Spleen (tissue), 11 donors: ENCODE measurements around the gene RPL38. TPM values are rescaled to one million over a fixed set of nuclear protein-coding genes. Genes with fewer than 3 reads are reported as not detected.
A peak's percentile ranks its signal among the peaks of the same experiment; 100 is the strongest.

Experiments used
- DNase-seq: peaks from one replicate; pipeline ENCODE4 v3.0.0-alpha.2; 2020
- H3K27ac ChIP-seq, 8 donors: fragments of 200-600 bp; sonication (generic) in 7 of 8; 1 replicate in 4 of 8; 2 replicates in 4 of 8; pipeline versions ENCODE4 v1.5.0 to v1.8.0; 2016 to 2021; ENCODE audit warnings: inconsistent platforms in 4 of 8, mild to moderate bottlenecking in 4 of 8, moderate library complexity in 1 of 8
- H3K27me3 ChIP-seq, 7 donors: fragments of 200-600 bp; sonication (generic) in 6 of 7; replicated peaks in 1 of 7; 1 replicate in 4 of 7; 2 replicates in 3 of 7; pipeline versions ENCODE4 v1.5.0 to v1.8.0; 2016 to 2021; ENCODE audit warnings: inconsistent platforms in 3 of 7, mild to moderate bottlenecking in 1 of 7
- H3K36me3 ChIP-seq, 6 donors: fragments of 200-600 bp; sonication (generic) in 5 of 6; 1 replicate in 4 of 6; 2 replicates in 2 of 6; pipeline versions ENCODE4 v1.5.0 to v1.8.0; 2016 to 2021; ENCODE audit warnings: inconsistent platforms in 2 of 6
- H3K4me1 ChIP-seq, 6 donors: fragments of 200-600 bp; sonication (generic) in 5 of 6; 1 replicate in 3 of 6; 2 replicates in 3 of 6; pipeline versions ENCODE4 v1.5.0 to v1.8.0; 2016 to 2021; ENCODE audit warnings: inconsistent platforms in 3 of 6
- H3K4me3 ChIP-seq, 8 donors: fragments of 200-600 bp; sonication (generic) in 7 of 8; 1 replicate in 4 of 8; 2 replicates in 4 of 8; pipeline versions ENCODE4 v1.5.0 to v1.8.0; 2016 to 2021; ENCODE audit warnings: inconsistent platforms in 4 of 8, mild to moderate bottlenecking in 4 of 8, moderate library complexity in 2 of 8
- H3K9me3 ChIP-seq, 8 donors: fragments of 200-600 bp; sonication (generic) in 7 of 8; 1 replicate in 4 of 8; 2 replicates in 4 of 8; pipeline versions ENCODE4 v1.5.0 to v1.8.0; 2016 to 2021; ENCODE audit warnings: inconsistent platforms in 4 of 8
- POLR2A ChIP-seq, 3 donors: fragments of 450-650 bp; IDR thresholded peaks; one replicate each; pipeline ENCODE4 v1.5.1; 2017; ENCODE audit warnings: antibody characterized with exemption in 3 of 3, mild to moderate bottlenecking in 1 of 3
- POLR2AphosphoS5 ChIP-seq, 3 donors: sonication (generic); formaldehyde crosslinking; IDR thresholded peaks; one replicate each; pipeline ENCODE4 v1.5.1; 2017; ENCODE audit warnings: antibody characterized with exemption in 3 of 3
- WGBS, 5 donors: extraction: QIAGEN DNeasy Blood & Tissue Kit in 3 of 5; methylation state at CpG; one replicate each; pipeline versions ENCODE4 v1.1.5 to v1.1.7; 2013 to 2018; 5-methylcytosine and 5-hydroxymethylcytosine counted together
- intact Hi-C: fragments of 100-400 bp; cut with DNase I; formaldehyde crosslinking; loops from one replicate; pipeline ENCODE4 v1.15.0; 2023; ENCODE audit warnings: low total_unique reads
- polyA plus RNA-seq, 3 donors: library from polyadenylated mRNA; stranded (reverse); fragments of 200-250 nt; gene quantifications; one replicate each; pipeline ENCODE4 v1.2.1, GENCODE V29; 2013
- total RNA-seq, 7 donors: library from RNA; depleted of rRNA in 3 of 7; stranded (reverse); fragments of >200 nt in 3 of 7; fragmentation: NEBNext Ultra II Directional in 4 of 7; extraction: Animal tissue kit (Norgen Biotek cat#: 25700) in 4 of 7; gene quantifications; one replicate each; pipeline versions ENCODE4 v1.1.0 to v1.2.1, GENCODE V29; 2016 to 2021
- TF ChIP-seq, protein P1 (sequence below), 11 experiments: fragments of 200-600 bp in 7 of 11; fragments of 450-650 bp in 4 of 11; sonication (generic) in 4 of 11; IDR thresholded peaks in 8 of 11; conservative IDR thresholded peaks in 3 of 11; 1 replicate in 7 of 11; 2 replicates in 4 of 11; pipeline versions ENCODE4 v1.4.0 to v1.8.0; 2016 to 2021; ENCODE audit warnings: antibody characterized with exemption in 11 of 11, inconsistent platforms in 4 of 11, mild to moderate bottlenecking in 1 of 11
- donor health status: healthy with polysubstance abuse.
- donor health status: DM: no; HTN: no; CAD: no; lungs with moderate emphysema.
- donor health status: DM: no; HTN: no; CAD: no.
- donor health status: Bipolar disorder and iron deficiency.
- donor health status: healthy.
- donor health status: DM: no; HTN: no; CAD: no.
- donor health status: DM: yes; HTN: yes; CAD: no.

RPL38 gene
- total and polyA plus RNA-seq, 10 donors = 311 to 3,463 (median 896) TPM

DNA sequence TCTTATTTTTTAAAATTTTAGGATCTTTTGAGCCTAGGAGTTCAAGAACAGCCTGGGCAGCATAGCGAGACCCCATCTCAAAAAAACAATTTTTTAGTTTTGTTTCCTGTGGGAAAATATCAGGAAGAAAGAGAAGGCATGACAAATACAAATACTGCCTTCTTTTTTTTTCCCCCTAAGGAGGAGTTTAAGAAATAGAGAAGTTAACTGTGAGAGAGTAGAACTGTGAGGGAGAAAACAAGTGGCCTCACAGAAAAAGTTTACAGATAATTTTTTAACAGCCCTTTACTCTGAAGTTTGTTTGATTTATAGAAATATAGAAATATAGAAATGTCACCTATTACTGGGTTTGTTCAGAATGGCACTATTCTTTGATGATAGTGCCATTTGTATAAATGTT lies 31.0 kb downstream of the RPL38 start:
- DNase-seq = no peak
- Histone ChIP-seq H3K27me3 (no peaks in the 10 kb centered on the region), H3K9me3 (no peaks in the 10 kb centered on the region), H3K36me3 (peaks cover 0 to 44% (median 0%) of the 10 kb centered on the region in 6 donors), H3K4me1 (peaks cover 6 to 52% (median 35%) of the 10 kb centered on the region in 6 donors), H3K4me3 (peak overlapping the region in 1 of 8 donors; percentile 19), H3K27ac (peak overlapping the region in 7 of 8 donors; percentile 5 to 79 (median 63))
- intact Hi-C loops = no loop called here
- WGBS, 5 donors = 46 to 77% (median 56%) methylated on average over 1 of the region's 1 CpG
- TF ChIP-seq POLR2AphosphoS5 (IDR thresholded peaks at IDR 0.05) (no peak), POLR2A (IDR thresholded peaks at IDR 0.05) (no peak)
- TF ChIP-seq, protein P1, sequence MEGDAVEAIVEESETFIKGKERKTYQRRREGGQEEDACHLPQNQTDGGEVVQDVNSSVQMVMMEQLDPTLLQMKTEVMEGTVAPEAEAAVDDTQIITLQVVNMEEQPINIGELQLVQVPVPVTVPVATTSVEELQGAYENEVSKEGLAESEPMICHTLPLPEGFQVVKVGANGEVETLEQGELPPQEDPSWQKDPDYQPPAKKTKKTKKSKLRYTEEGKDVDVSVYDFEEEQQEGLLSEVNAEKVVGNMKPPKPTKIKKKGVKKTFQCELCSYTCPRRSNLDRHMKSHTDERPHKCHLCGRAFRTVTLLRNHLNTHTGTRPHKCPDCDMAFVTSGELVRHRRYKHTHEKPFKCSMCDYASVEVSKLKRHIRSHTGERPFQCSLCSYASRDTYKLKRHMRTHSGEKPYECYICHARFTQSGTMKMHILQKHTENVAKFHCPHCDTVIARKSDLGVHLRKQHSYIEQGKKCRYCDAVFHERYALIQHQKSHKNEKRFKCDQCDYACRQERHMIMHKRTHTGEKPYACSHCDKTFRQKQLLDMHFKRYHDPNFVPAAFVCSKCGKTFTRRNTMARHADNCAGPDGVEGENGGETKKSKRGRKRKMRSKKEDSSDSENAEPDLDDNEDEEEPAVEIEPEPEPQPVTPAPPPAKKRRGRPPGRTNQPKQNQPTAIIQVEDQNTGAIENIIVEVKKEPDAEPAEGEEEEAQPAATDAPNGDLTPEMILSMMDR (IDR thresholded peaks at IDR 0.05 in 8 of 11, conservative IDR thresholded peaks at IDR 0.05 in 3 of 11) = no peak

GRCh38 chr17:74235040-74235581 lies 31.6 kb downstream of the RPL38 start:
- WGBS, 5 donors = 46 to 54% (median 52%) methylated on average over 19 of the region's 19 CpGs
- Histone ChIP-seq H3K36me3 (peaks cover 0 to 45% (median 0%) of the 10 kb centered on the region in 6 donors), H3K27me3 (no peaks in the 10 kb centered on the region), H3K9me3 (no peaks in the 10 kb centered on the region), H3K27ac (peak overlapping the region; percentile 3 to 79 (median 56)), H3K4me3 (peak overlapping the region in 1 of 8 donors; percentile 19), H3K4me1 (peaks cover 6 to 54% (median 35%) of the 10 kb centered on the region in 6 donors)
- no peak for DNase-seq
- intact Hi-C loops = no loop called here
- TF ChIP-seq, protein P1 (IDR thresholded peaks at IDR 0.05 in 8 of 11, conservative IDR thresholded peaks at IDR 0.05 in 3 of 11) = no peak
- no peak for TF ChIP-seq POLR2A (IDR thresholded peaks at IDR 0.05)
- TF ChIP-seq POLR2AphosphoS5 (IDR thresholded peaks at IDR 0.05) = peak in 1 of 3 donors; percentile 13

- DNase-seq = no peak
- Histone ChIP-seq H3K36me3 (peaks cover 0 to 37% (median 0%) of the 10 kb centered on the region in 6 donors), H3K27ac (peak overlapping the region in 2 of 8 donors; percentile 48 to 79), H3K27me3 (no peaks in the 10 kb centered on the region), H3K4me3 (no peak overlapping the region), H3K9me3 (no peaks in the 10 kb centered on the region), H3K4me1 (peaks cover 6 to 62% (median 38%) of the 10 kb centered on the region in 6 donors)
- intact Hi-C loops = no loop called here
- 67 to 80% (median 77%) methylated on average over 8 of the region's 8 CpGs for WGBS, 5 donors
- TF ChIP-seq POLR2A (IDR thresholded peaks at IDR 0.05) = no peak
- TF ChIP-seq, protein P1 (IDR thresholded peaks at IDR 0.05 in 8 of 11, conservative IDR thresholded peaks at IDR 0.05 in 3 of 11) = no peak
- TF ChIP-seq POLR2AphosphoS5 (IDR thresholded peaks at IDR 0.05) = no peak
These were observed 32.5 kb downstream of the RPL38 start for GRCh38 chr17:74235911-74236371.

- peaks cover 0 to 24% (median 0%) of the 10 kb centered on the region in 6 donors for H3K36me3 ChIP-seq
- intact Hi-C loops = no loop called here
- TF ChIP-seq POLR2AphosphoS5 (IDR thresholded peaks at IDR 0.05) = no peak
- no peak for TF ChIP-seq POLR2A (IDR thresholded peaks at IDR 0.05)
- TF ChIP-seq, protein P1 (IDR thresholded peaks at IDR 0.05 in 8 of 11, conservative IDR thresholded peaks at IDR 0.05 in 3 of 11) = no peak
- H3K27me3 ChIP-seq = no peaks in the 10 kb centered on the region
- H3K27ac ChIP-seq = no peak overlapping the region
- no peaks in the 10 kb centered on the region for H3K9me3 ChIP-seq
- no peak for DNase-seq
- H3K4me3 ChIP-seq = no peak overlapping the region
- peaks cover 2 to 65% (median 40%) of the 10 kb centered on the region in 6 donors for H3K4me1 ChIP-seq
- WGBS, 5 donors = 89 to 98% (median 95%) methylated on average over 9 to 12 of the region's 12 CpGs
These were observed 33.8 kb downstream of the RPL38 start for GRCh38 chr17:74237321-74237720.
